NCI-H526 treated with DMSO at 0.1 percent for 48 hours (cell line): Measurements from ENCODE around the gene CLIC1.

Experiments
- DNase-seq: peaks from one replicate; lab custom pipeline; 2025; lab: John Stamatoyannopoulos, UW

The CLIC1 gene

GRCh38 chr6:31768363-31769257 lies 32.3 kb upstream of the CLIC1 start:
- DNase-seq: no peak

GRCh38 chr6:31767096-31767645 lies 30.8 kb upstream of the CLIC1 start:
- DNase-seq: no peak

GRCh38 chr6:31765910-31766794 lies 29.8 kb upstream of the CLIC1 start:
- DNase-seq: peak; percentile 5

- no peak for DNase-seq
Observed at GRCh38 chr6:31765559-31765909, 29.2 kb upstream of the CLIC1 start.

DNA sequence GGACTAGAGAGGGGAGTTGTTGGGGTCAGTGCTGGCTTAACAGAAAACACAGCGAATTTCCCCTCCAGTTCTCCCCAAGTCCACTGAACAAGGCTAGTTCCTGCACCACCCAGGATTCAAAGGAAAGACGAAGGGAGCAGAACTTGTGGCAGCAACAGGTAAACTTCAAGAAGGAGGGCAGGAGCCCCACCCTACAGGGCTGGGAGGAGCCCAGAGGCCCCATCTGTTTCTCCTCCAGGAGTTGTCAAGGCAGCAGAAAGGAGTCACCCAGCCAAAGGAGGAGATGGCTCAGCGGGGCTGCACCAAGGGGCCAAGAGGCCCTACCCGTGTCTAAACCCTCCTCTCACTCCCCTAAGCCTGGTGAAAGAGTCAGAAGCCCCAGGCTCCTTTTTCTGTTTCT lies 27.9 kb upstream of the CLIC1 start:
- no peak for DNase-seq

DNA sequence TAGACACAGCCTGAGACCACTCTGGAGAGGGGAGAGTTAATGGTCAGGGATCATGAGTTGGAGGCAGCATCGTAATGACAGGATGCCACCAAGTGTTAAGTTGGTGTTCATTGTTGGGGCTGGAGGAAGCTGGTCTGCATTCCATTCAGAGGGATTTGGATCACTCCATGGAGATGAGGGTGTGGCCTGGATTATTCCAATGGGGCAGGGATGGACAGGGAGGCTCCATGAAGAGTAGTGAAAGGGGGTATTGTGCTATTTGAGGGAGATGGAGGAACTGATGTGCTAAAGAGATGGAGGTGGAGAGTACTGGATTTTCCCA lies 27.2 kb upstream of the CLIC1 start:
- DNase-seq: peak; percentile 11

GRCh38 chr6:31762878-31763618 lies 26.7 kb upstream of the CLIC1 start:
- no peak for DNase-seq

GRCh38 chr6:31762356-31762755 lies 26.0 kb upstream of the CLIC1 start, which contains the start of gene SAPCD1:
Gene SAPCD1 (plus strand): TSS chr6:31762656. CDS start chr6:31763055, 399 bp downstream.
- no peak for DNase-seq

DNA sequence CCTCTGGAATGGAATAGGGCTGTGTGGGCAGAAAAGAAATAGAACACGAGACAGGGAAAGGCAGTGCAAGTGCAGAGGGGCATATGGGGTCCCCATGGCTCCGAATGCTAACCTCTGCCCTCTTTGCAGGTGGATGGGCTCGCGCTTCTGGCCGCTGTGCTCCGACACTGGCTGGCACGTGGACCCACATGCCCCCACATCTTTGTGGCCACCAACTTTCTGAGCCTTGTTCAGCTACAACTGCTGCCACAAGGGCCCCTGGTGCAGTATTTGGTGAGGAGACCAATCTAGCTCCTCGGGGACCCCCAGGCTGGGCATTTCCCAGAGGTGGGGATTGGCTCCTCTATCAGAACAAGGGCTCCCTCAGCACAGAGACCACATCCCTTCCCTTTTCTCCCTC lies 25.0 kb upstream of the CLIC1 start:
- no peak for DNase-seq

- no peak for DNase-seq
Observed at GRCh38 chr6:31760790-31761189, 24.5 kb upstream of the CLIC1 start.

DNA sequence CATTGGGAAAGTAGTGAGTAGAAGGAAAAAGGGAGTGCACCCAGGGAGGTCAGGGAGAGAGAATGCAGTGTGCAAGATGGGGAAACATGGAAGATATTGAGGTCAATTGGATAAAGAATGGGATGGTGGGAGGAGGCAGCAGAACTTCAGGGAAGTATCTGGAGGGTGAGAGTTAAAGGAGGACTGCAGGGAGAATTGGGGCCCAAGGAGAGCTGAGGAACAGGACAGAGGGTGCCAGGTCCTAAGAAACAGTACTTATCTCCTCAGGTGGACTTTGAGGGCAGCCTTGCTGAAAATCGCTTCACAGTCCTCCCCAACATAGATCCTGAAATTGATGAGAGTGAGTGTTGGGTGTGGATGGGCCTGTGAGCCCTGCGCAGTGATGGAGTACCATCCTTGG lies 22.0 kb upstream of the CLIC1 start:
- DNase-seq: no peak

DNA sequence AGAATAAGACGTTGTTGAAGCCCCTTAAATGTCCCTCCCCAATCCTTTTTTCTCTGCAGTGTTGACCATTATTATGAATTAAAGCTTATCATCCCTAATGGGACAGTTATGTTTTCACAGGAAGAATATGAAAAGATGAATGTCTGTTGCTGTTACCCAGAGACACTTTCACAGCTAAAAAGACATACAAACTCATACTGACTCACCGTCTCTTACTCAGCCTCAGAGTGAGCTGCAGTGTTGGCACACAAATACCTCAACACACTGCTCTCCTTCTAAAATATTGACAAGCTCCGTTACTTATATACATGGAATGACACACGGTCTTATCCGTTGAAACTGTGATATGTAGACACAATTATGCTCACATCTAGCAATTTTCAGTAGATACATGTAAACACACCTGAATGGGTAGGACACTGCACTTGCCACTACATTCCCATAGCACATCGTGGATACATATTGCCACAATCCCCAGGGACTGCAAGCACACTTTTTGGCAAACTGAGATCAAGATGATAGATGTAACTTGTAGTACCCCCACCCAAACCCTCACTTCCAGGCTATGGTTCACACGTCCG lies 16.5 kb upstream of the CLIC1 start:
- DNase-seq: no peak

GRCh38 chr6:31750411-31751022 lies 14.2 kb upstream of the CLIC1 start:
- no peak for DNase-seq

DNA sequence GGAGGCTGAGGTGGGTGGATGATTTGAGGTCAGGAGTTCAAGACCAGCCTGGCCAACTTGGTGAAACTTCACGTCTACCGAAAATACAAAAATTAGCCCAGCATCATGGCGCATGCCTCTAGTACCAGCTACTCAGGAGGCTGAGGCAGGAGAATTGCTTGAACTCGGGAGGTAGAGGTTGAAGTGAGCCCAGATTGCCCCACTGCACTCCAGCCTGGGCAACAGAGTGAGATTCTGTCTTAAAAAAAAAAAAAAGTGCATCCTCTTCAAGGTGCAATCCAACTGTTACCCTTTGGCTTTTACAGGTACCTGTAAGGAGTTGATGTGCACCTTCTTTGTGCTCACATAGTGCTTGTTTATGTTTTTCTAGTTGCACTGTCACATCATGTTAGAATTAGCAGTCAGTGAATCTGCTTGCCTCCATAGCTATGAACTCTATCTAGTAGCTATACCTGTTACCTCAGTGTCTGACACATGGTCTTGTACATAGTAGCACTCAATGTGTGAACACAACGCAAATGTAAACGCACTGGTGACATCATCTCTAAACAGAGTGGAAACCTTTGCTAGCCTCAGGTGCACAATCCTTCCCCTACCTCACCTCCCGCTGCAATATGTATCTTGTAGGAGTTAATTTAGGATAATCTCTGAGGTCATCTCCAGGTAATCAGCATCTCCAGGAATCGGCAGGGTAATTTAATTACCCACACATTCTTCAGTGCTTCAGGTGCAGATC lies 13.1 kb upstream of the CLIC1 start:
- DNase-seq: no peak

DNA sequence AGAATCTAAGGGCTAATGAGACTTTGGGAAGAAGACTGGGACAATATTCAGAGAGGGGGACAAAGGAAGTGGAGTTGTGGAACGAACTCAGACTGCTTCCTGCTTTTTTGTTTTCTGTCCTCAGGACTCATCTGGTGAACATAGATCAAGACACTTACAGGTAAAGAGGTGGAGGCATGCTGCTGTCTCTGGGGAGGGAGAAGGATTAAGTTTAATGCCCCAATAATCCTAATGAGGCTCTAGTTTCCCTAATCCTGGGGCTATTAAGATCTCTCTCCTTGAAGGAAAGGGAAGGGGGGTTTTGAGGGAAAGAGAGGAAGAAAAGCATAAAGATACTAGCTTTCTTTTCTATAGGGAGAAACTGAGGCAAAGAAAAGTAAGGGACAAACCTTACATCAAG lies 8.1 kb upstream of the CLIC1 start:
- DNase-seq: no peak

DNA sequence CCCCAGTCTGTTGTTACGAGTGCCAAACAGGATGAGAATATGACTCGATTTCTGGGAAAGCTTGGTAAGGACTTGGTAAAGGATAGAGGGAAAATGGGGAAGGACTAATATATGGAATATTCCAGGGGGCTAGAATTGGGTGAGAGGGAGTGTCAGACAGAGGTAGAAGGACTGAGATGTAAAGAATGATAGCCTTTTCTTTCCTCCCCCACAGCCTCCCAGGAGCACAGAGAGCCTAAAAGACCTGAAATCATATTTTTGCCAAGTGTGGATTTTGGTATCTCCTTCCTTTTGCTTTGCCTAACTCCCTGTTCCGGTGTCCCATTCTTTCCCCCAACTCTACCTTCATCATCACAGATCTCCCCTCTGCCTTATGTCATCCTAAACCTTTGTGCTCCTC lies 6.6 kb upstream of the CLIC1 start:
- DNase-seq: no peak

DNA sequence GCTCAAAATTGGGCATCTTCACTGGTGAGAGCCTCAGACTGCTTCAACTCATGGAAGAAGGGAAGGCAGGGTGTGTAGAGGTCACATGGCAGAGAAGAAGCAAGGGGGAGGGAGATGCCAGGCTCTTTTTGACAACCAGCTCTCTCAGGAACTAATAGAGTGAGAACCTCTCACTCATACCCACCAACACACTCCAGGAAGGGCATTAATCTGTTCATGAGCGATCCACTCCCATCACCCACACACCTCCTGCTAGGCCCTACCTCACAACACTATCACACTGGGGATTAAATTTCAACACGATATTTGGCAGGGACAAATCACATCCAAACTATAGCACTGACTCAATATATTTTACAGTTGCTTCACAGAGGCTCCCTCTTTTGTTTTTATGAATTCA lies 5.5 kb upstream of the CLIC1 start:
- no peak for DNase-seq

GRCh38 chr6:31740397-31741223 lies 4.3 kb upstream of the CLIC1 start:
- DNase-seq: no peak

GRCh38 chr6:31739639-31740396 lies 3.5 kb upstream of the CLIC1 start, which contains the start of gene MSH5:
Gene MSH5 (plus strand): TSS chr6:31740005. CDS start chr6:31740467, 462 bp downstream.
- peak; percentile 97 for DNase-seq
